ENCODE data around the gene UFM1.

DNA sequence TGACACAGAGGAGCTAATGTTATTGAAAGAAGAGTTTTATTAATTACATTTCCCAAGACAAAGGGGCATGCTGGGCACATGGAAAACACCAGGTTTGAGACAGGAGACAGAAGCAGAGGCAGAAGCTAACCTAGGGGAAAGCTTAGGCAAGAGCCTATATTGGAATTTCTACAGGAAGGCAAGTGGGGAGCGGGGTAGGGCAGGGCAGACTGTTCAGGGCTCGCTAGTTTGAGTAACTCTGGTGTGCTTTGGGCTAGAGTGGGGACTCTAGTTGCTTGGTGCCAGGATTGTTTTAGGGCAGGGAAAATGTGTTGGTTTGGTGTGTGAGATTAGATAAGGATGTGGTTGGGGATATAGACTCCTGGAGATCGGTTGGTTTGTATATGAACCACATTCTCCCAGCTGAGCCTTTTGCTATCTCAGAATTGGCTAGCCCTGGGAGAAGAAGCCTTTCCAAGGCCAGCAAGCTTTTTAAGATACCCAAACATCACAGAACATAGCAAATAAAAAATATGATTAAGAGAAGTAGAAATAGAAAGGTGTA lies 8.4 kb upstream of the UFM1 start:
- TF ChIP-seq POLR2A (IDR thresholded peaks at IDR 0.05; ENCODE audit: low read depth, low read length): no peak
- no peak for TF ChIP-seq CTCF (IDR thresholded peaks at IDR 0.05; ENCODE audit: extremely low read depth in 1 of 2, insufficient read depth in 1 of 2, low read depth in 1 of 2, low read length in 2 of 2)

Measured in endothelial cell of umbilical vein (primary cell).